Kidney capillary endothelial cell (primary cell): ENCODE measurements around the gene GIPC3.

Experiments used
- DNase-seq: peaks from one replicate; pipeline ENCODE4 v3.0.0-alpha.2; 2018; ENCODE audit warnings: low spot score

Gene GIPC3

DNA sequence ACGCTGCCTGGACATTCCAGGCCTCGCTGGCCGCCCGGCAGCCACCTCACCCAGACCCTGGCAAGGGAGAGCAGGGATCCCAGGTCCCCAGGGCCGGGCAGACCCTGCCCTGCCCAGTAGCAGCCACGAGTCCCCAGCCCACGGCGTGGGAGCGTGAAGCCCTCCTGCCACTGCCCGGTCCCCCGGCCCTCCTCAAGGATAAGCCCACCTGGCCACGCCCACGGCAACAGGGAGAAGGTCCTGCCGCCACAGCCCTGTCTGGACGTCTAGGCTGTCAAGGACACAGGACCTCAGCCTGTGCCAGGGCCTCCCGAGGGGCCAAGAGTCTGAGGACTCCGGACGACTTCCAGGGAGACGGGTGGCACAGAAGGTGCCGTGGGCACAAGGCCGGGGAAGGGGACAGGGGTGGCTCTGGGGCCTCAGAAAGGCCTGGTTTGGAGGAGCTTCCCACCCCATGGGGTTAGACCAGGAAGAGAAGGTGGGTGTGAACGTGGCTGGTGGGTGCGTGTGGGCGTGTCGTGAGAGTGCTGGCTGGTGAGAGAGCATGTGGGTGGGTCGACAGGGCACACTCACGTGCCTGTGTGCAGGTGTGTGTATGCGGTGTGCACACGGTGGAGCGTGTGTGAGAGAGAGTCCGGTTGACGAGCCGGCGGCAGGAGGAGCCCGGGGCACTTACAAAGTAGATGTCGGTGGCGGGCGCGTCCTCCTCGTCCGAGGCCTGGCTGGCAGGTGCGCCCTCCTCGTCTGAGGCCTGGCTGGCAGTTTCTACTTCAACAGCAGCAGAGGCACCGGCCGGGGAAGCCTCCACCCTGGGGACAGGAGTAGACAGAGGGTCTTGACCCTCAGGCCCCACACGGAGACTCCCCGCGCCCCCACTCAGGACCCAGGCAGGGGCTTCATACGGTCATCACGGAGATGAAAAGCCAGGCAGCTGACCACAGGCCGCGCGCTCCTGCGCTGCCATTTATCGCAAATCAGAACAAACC lies 53.2 kb downstream of the GIPC3 start:
- no peak for DNase-seq

DNA sequence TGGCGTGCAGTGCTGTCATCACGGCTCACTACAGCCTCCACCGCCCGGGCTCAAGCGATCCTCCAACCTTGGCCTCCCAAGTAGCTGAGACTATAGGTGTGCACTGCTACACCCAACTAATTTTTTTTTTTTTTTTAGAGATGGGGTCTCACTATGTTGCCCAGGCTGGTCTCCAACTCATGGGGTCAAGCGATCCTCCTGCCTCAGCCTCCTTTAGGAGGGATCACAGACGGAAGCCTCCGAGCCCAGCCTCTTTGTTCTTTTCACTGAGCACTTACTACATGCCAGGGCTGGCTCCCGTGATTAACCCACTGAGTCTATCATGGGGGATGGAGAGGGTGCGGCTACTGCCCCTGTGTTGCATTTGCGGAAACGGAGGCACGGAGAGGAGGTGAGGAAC lies 54.2 kb downstream of the GIPC3 start:
- no peak for DNase-seq

DNA sequence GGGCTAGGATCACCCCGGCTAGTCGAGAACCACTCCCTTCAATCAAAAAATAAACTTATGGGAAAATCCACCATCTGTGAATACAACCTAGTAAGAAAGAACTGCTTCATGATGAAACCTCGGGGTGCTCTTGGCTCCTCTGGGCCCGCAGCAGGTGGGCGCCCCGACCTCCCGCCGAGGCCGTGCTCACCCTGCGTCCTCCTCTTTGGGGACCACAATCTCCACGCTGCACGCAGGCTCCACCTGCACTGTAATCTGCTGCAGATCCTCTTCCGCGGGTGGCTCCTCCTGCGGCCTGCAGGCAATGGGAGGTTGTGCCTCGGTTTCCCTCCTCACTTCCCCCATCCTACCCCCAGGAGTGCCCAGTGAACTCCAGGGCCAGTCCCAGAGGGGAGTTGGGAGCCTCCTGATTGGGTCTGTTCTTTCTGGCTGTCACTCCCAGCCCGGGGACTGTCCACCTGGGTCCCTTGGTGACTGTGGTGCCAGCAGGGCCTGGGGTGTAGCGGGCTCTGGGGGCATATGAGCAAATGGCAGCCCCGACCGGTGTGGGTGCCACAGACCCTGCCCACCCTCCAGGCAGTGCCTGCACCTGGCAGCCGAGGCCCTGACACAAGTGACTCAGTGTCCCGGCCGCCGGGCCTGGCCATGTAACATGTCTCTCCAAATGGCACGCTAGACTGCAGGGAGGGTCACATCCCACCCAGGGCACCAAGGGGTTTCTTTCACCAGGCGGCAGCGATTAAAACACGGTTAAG lies 56.4 kb downstream of the GIPC3 start:
- DNase-seq, result no peak

DNA sequence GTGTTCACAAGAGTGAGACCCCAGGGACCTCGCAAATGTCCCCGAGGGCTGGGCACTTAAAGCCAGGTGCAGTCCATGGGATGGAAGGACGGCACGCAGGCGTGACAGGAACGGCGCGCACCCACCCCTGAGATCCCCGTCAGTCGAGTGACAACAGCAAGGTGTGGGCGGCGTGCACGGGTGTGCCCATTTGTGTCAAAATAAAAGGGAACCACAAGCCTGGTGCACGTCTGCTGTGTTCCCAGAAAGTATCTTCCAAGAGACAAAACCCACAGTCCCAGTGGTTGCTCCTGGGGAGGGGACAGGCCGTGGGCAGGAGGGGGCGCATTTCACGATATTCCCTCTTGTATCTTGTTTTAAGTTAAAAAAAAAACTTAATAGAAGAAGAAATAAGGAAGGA lies 57.0 kb downstream of the GIPC3 start:
- DNase-seq, result no peak
